Rectal smooth muscle tissue (tissue), 1 donor: ENCODE results near the gene LCK.
"Not testable (repeated sequence)": the region's sequence is repeated elsewhere in the genome, so short reads cannot be mapped to it uniquely, and the experiment has no call there.

Experiments used
- H3K27ac ChIP-seq: one replicate; pipeline ENCODE4 v1.7.0; 2013; ENCODE audit warnings: low read depth, low read length, inconsistent platforms
- H3K27me3 ChIP-seq: one replicate; pipeline ENCODE4 v1.7.0; 2013; ENCODE audit warnings: low read length; ENCODE audit not compliant: control insufficient read depth, insufficient read depth
- H3K36me3 ChIP-seq: one replicate; pipeline ENCODE4 v1.7.0; 2013; ENCODE audit warnings: low read length; ENCODE audit not compliant: control insufficient read depth, insufficient read depth
- H3K4me1 ChIP-seq: one replicate; pipeline ENCODE4 v1.7.0; 2013; ENCODE audit warnings: low read length; ENCODE audit not compliant: control insufficient read depth, insufficient read depth
- H3K4me3 ChIP-seq: one replicate; pipeline ENCODE4 v1.7.0; 2013; ENCODE audit warnings: low read length
- H3K9ac ChIP-seq: one replicate; pipeline ENCODE4 v1.7.0; 2013; ENCODE audit warnings: low read length

The LCK gene

GRCh38 chr1:32291145-32291707 lies 40.2 kb downstream of the LCK start:
- peak overlapping the region; percentile 78 for H3K27ac ChIP-seq
- no peaks in the 10 kb centered on the region for H3K36me3 ChIP-seq
- no peaks in the 10 kb centered on the region for H3K27me3 ChIP-seq
- H3K4me3 ChIP-seq: peak overlapping the region; percentile 71
- no peaks in the 10 kb centered on the region for H3K4me1 ChIP-seq
- peak overlapping the region; percentile 19 for H3K9ac ChIP-seq

- Histone ChIP-seq H3K4me3 (peak within 1 kb of the TSS; percentile 99), H3K27ac (peak within 1 kb of the TSS; percentile 78), H3K4me1 (no peaks in the 10 kb centered on the region), H3K27me3 (no peaks in the 10 kb centered on the region), H3K9ac (peak within 1 kb of the TSS; percentile 94), H3K36me3 (no peaks in the 10 kb centered on the region)
Measured at GRCh38 chr1:32291708-32292538, 40.9 kb downstream of the LCK start, which contains the start of gene HDAC1. Gene HDAC1, plus strand, starts transcription at chr1:32292083. Its CDS starts 87 bp downstream, at chr1:32292170.

GRCh38 chr1:32298211-32298610 lies 47.1 kb downstream of the LCK start:
- not testable (repeated sequence) for H3K4me3 ChIP-seq, H3K27me3 ChIP-seq, H3K36me3 ChIP-seq, H3K27ac ChIP-seq, H3K4me1 ChIP-seq, H3K9ac ChIP-seq

GRCh38 chr1:32299327-32299726 lies 48.3 kb downstream of the LCK start:
- peaks cover 14% of the 10 kb centered on the region for H3K36me3 ChIP-seq
- H3K9ac ChIP-seq: no peak overlapping the region
- no peak overlapping the region for H3K27ac ChIP-seq
- no peaks in the 10 kb centered on the region for H3K4me1 ChIP-seq
- H3K27me3 ChIP-seq: no peaks in the 10 kb centered on the region
- no peak overlapping the region for H3K4me3 ChIP-seq

- Histone ChIP-seq H3K4me1 (no peaks in the 10 kb centered on the region), H3K36me3 (peaks cover 21% of the 10 kb centered on the region), H3K27me3 (no peaks in the 10 kb centered on the region), H3K9ac (no peak overlapping the region), H3K27ac (no peak overlapping the region), H3K4me3 (no peak overlapping the region)
Measured at GRCh38 chr1:32303358-32303757, 52.3 kb downstream of the LCK start.

GRCh38 chr1:32303997-32304622 lies 53.0 kb downstream of the LCK start:
- no peak overlapping the region for H3K27ac ChIP-seq
- H3K4me3 ChIP-seq: no peak overlapping the region
- no peaks in the 10 kb centered on the region for H3K4me1 ChIP-seq
- no peak overlapping the region for H3K9ac ChIP-seq
- peaks cover 21% of the 10 kb centered on the region for H3K36me3 ChIP-seq
- H3K27me3 ChIP-seq: no peaks in the 10 kb centered on the region

- H3K27ac ChIP-seq: no peak overlapping the region
- H3K4me3 ChIP-seq: no peak overlapping the region
- peaks cover 2% of the 10 kb centered on the region for H3K4me1 ChIP-seq
- H3K27me3 ChIP-seq: no peaks in the 10 kb centered on the region
- H3K36me3 ChIP-seq: peaks cover 21% of the 10 kb centered on the region
- H3K9ac ChIP-seq: no peak overlapping the region
Measured at GRCh38 chr1:32305310-32305709, 54.2 kb downstream of the LCK start.

GRCh38 chr1:32307324-32307723 lies 56.3 kb downstream of the LCK start:
- H3K27ac ChIP-seq: no peak overlapping the region
- H3K27me3 ChIP-seq: no peaks in the 10 kb centered on the region
- no peak overlapping the region for H3K4me3 ChIP-seq
- peaks cover 21% of the 10 kb centered on the region for H3K36me3 ChIP-seq
- H3K4me1 ChIP-seq: peaks cover 2% of the 10 kb centered on the region
- H3K9ac ChIP-seq: no peak overlapping the region

- H3K27me3 ChIP-seq: no peaks in the 10 kb centered on the region
- H3K4me3 ChIP-seq: no peak overlapping the region
- H3K27ac ChIP-seq: no peak overlapping the region
- H3K9ac ChIP-seq: no peak overlapping the region
- H3K4me1 ChIP-seq: peaks cover 2% of the 10 kb centered on the region
- peaks cover 6% of the 10 kb centered on the region for H3K36me3 ChIP-seq
Measured at GRCh38 chr1:32309960-32310359, 58.9 kb downstream of the LCK start.

- Histone ChIP-seq H3K27me3 (no peaks in the 10 kb centered on the region), H3K4me1 (peaks cover 2% of the 10 kb centered on the region), H3K4me3 (no peak overlapping the region), H3K27ac (no peak overlapping the region), H3K36me3 (peaks cover 2% of the 10 kb centered on the region), H3K9ac (no peak overlapping the region)
Measured at GRCh38 chr1:32311709-32312393, 60.8 kb downstream of the LCK start.

GRCh38 chr1:32316903-32317277 lies 65.8 kb downstream of the LCK start:
- no peak overlapping the region for H3K9ac ChIP-seq
- no peak overlapping the region for H3K27ac ChIP-seq
- H3K36me3 ChIP-seq: peaks cover 4% of the 10 kb centered on the region
- no peaks in the 10 kb centered on the region for H3K27me3 ChIP-seq
- no peak overlapping the region for H3K4me3 ChIP-seq
- no peaks in the 10 kb centered on the region for H3K4me1 ChIP-seq

GRCh38 chr1:32318127-32318869 lies 67.2 kb downstream of the LCK start:
- Histone ChIP-seq H3K4me3 (no peak overlapping the region), H3K36me3 (peaks cover 4% of the 10 kb centered on the region), H3K9ac (no peak overlapping the region), H3K27ac (no peak overlapping the region), H3K27me3 (no peaks in the 10 kb centered on the region), H3K4me1 (no peaks in the 10 kb centered on the region)
